ENCODE results near the gene SLC27A6.

GRCh38 chr5:129078660-129079059, 113.4 kb downstream of the SLC27A6 start:
- TF ChIP-seq CTCF (IDR thresholded peaks at IDR 0.05) (no peak), POLR2A (IDR thresholded peaks at IDR 0.05) (no peak), EP300 (IDR thresholded peaks at IDR 0.05) (no peak), POLR2AphosphoS5 (IDR thresholded peaks at IDR 0.05) (no peak)

Data from upper lobe of left lung (tissue), 4 donors.